Activated naive CD8-positive, alpha-beta T cell (primary cell): ENCODE measurements around the gene RNF222.
A peak's percentile ranks its signal among the peaks of the same experiment; 100 is the strongest.
"Not testable (repeated sequence)": the region's sequence is repeated elsewhere in the genome, so short reads cannot be mapped to it uniquely, and the experiment has no call there.

ENCODE experiments used
- H3K27ac Mint-ChIP-seq: one replicate; pipeline ENCODE4 v1.8.0; 2021; ENCODE audit warnings: mixed read lengths
- H3K27me3 Mint-ChIP-seq: one replicate; pipeline ENCODE4 v1.8.0; 2021; ENCODE audit warnings: mixed read lengths
- H3K36me3 Mint-ChIP-seq: one replicate; pipeline ENCODE4 v1.8.0; 2021; ENCODE audit warnings: mixed read lengths
- H3K4me1 Mint-ChIP-seq: one replicate; pipeline ENCODE4 v1.8.0; 2021; ENCODE audit warnings: low read depth, mixed read lengths
- H3K4me3 Mint-ChIP-seq: one replicate; pipeline ENCODE4 v1.8.0; 2021; ENCODE audit warnings: mild to moderate bottlenecking, mixed read lengths
- H3K9me3 Mint-ChIP-seq: one replicate; pipeline ENCODE4 v1.8.0; 2021; ENCODE audit warnings: low read depth, mixed read lengths

RNF222 gene

DNA sequence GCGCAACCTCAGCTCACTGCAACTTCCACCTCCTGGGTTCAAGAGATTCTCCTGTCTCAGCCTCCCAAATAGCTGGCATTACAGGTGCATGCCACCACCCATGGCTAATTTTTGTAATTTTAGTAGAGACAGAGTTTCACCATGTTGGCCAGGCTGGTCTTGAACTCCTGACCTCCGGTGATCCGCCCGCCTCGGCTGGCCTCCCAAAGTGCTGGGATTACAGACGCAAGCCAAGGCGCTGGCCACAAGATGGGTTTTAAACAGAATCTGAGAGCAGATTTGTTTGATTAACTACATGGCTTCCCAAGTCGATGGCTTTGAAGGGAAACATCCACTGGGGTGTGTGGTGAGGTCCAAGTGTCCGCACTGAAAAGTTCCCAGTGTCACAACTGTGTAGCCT is 3.1 kb downstream of the RNF222 start:
- not testable (repeated sequence) for H3K9me3 Mint-ChIP-seq, H3K27me3 Mint-ChIP-seq, H3K36me3 Mint-ChIP-seq, H3K27ac Mint-ChIP-seq, H3K4me3 Mint-ChIP-seq
- peaks cover 11% of the 10 kb centered on the region for H3K4me1 Mint-ChIP-seq

GRCh38 chr17:8393470-8394231 is 4.0 kb downstream of the RNF222 start:
- H3K4me3 Mint-ChIP-seq, result peak overlapping the region; percentile 32
- no peaks in the 10 kb centered on the region for H3K36me3 Mint-ChIP-seq
- H3K9me3 Mint-ChIP-seq, result no peaks in the 10 kb centered on the region
- peaks cover 7% of the 10 kb centered on the region for H3K27me3 Mint-ChIP-seq
- H3K27ac Mint-ChIP-seq, result peak overlapping the region; percentile 80
- H3K4me1 Mint-ChIP-seq, result peaks cover 11% of the 10 kb centered on the region

DNA sequence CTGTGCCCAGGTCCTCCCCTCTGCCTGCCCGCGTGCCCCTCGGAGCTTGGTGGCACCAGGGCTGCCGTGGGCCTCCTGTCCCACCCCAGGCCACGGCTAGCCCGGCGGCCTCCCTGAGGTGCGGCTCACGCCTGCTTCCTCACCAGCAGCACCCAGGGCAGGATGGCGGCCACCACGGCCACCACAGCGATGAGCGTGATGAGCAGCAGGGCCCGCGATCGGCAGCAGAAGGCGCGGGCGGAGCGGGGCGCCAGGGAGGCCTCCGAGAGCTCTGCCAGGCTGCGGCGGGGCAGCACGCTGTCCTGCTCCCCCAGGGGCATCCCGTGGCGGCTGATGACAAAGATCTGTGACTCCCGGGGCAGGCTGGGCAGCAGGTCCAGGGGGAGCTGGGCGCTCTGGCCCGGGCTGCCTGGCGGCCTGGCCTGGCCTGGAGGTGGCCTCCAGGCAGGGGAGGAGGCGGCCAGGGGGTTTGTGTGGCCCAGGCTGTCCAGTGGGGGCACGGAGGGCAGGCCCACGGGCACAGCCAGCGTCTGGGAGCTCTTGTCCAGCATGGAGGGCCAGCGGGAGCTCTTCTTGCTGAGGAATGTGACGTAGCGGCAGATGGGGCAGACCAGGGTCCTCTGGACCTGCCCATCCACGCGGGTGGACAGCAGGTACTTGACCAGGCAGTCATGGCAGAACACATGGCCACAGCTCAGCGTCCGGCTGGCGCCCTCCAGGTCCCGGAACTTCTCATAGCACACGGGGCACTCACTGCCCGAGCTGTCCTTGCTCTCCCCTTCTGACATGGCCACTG is 4.8 kb downstream of the RNF222 start:
- Mint-ChIP-seq H3K27me3 (peaks cover 2% of the 10 kb centered on the region), H3K9me3 (no peaks in the 10 kb centered on the region), H3K4me3 (no peak overlapping the region), H3K4me1 (peaks cover 11% of the 10 kb centered on the region), H3K27ac (no peak overlapping the region), H3K36me3 (no peaks in the 10 kb centered on the region)

DNA sequence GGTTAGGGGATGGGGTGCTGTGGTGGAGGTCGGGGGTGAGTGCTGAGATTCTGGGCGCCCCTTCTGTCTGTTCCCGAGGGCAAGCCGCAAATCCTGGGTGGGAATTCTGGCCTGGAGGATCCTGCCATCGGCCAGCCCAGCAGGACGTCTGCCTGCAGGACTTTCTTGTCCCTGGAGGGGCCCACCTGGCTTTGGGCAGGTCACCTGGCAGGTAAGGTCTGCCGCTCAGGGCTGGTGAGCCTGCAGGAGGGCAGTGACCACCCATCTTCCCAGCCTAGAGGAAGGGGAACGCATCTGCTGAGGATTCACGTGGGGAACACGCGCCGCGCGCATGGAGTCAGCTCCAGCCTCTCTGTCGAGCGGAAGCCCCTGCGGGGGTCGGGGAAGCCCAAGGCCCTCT is 5.4 kb downstream of the RNF222 start:
- H3K4me3 Mint-ChIP-seq, result no peak overlapping the region
- no peaks in the 10 kb centered on the region for H3K9me3 Mint-ChIP-seq
- H3K27me3 Mint-ChIP-seq, result peaks cover 2% of the 10 kb centered on the region
- H3K36me3 Mint-ChIP-seq, result no peaks in the 10 kb centered on the region
- peaks cover 11% of the 10 kb centered on the region for H3K4me1 Mint-ChIP-seq
- H3K27ac Mint-ChIP-seq, result no peak overlapping the region

DNA sequence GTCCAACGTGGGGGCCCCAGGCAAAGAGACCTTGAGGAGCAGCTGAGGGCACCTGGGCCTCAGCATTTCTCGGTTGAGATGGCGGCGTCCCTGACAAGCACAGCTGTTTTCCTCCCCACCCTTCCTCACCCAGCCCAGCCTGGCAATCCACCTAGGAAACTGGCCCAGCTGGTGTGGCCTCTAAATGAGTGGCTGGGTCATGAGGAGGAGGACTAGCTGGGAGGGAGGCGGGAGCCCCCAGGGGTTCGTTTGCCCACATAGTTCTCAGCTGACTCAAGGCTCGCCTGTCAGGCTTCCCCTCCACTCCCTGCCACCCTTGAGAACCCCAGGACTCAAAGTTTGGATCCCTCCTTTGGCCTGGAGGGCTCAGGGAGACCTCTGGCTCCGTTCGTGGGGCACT is 5.9 kb downstream of the RNF222 start:
- Mint-ChIP-seq H3K27ac (no peak overlapping the region), H3K27me3 (peaks cover 2% of the 10 kb centered on the region), H3K9me3 (no peaks in the 10 kb centered on the region), H3K4me1 (peaks cover 13% of the 10 kb centered on the region), H3K36me3 (peaks cover under 1% of the 10 kb centered on the region), H3K4me3 (no peak overlapping the region)

DNA sequence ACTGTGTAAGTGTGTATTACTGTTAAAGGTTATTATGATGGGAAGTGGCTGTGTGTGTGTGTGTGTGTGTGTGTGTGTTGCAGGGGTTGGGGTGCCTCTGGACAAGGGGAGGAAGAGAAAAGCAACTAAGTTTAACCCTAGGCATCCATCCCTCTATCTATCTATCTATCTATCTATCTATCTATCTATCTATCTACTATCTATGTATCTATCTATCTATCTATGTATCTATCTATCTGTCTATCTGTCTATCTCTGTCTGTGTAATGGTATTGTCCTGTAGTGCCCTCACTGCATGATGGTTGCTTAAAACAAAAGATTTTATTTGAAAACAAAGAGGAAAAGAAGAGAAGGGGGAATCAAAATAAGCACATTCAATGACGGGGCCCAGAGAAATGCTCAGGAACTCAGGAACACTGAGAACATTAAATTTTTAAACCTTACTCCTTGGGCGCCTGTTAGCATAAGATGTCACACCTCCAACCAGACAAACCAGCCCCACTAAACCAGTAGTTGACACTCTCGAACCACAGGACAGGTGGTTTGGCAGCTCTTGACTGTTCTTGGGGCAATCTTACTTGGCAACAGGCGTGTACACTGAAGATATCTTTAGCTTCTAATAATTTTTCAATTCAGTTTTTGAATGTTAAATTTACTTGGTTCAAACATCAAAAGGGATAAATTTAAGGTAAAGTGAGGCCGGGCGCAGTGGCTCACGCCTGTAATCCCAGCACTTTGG is 9.5 kb downstream of the RNF222 start:
- Mint-ChIP-seq H3K4me1 (peaks cover 16% of the 10 kb centered on the region), H3K27ac (no peak overlapping the region), H3K4me3 (no peak overlapping the region), H3K27me3 (no peaks in the 10 kb centered on the region), H3K9me3 (no peaks in the 10 kb centered on the region), H3K36me3 (peaks cover 2% of the 10 kb centered on the region)

DNA sequence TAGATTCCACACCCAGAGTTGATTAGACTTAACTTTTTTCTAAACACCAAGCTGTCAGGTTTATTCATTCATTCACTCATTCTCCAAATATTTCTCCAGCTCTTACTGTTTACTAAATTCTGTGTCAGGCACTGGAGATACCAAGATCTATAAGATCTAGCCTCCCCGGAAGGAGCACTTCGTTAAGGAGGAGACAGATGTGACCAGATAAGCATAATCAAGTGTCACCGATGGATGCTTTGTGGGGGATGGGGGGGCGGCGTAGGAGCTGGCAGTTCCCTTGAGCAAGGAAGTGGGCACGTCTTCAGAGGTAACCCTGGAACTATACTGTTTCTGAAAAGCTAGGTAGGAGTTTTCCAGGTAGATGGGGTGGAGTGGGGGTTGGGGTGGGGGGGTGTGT is 10.8 kb downstream of the RNF222 start:
- Mint-ChIP-seq H3K9me3 (no peaks in the 10 kb centered on the region), H3K4me1 (peaks cover 22% of the 10 kb centered on the region), H3K4me3 (no peak overlapping the region), H3K36me3 (peaks cover 11% of the 10 kb centered on the region), H3K27me3 (no peaks in the 10 kb centered on the region), H3K27ac (no peak overlapping the region)

- Mint-ChIP-seq H3K36me3 (peaks cover 16% of the 10 kb centered on the region), H3K4me3 (peak overlapping the region; percentile 99), H3K9me3 (no peaks in the 10 kb centered on the region), H3K27me3 (no peaks in the 10 kb centered on the region), H3K4me1 (peaks cover 37% of the 10 kb centered on the region), H3K27ac (peak overlapping the region; percentile 82)
Measured at GRCh38 chr17:8384801-8385378, 12.7 kb downstream of the RNF222 start.

GRCh38 chr17:8383143-8383822 is 14.3 kb downstream of the RNF222 start, which contains the start of gene RPL26:
TSS of gene RPL26 (minus strand) at chr17:8383193. CDS start at chr17:8382310, 883 bp downstream.
- Mint-ChIP-seq H3K4me1 (peaks cover 52% of the 10 kb centered on the region), H3K27me3 (no peaks in the 10 kb centered on the region), H3K9me3 (no peaks in the 10 kb centered on the region), H3K36me3 (peaks cover 24% of the 10 kb centered on the region), H3K4me3 (peak within 1 kb of the TSS; percentile 99), H3K27ac (peak within 1 kb of the TSS; percentile 99)

- Mint-ChIP-seq H3K27me3 (no peaks in the 10 kb centered on the region), H3K36me3 (peaks cover 24% of the 10 kb centered on the region), H3K27ac (peak overlapping the region; percentile 99), H3K4me1 (peaks cover 53% of the 10 kb centered on the region), H3K4me3 (peak overlapping the region; percentile 99), H3K9me3 (no peaks in the 10 kb centered on the region)
Measured at GRCh38 chr17:8382880-8383142, 14.8 kb downstream of the RNF222 start.

- H3K9me3 Mint-ChIP-seq, result no peaks in the 10 kb centered on the region
- peaks cover 24% of the 10 kb centered on the region for H3K36me3 Mint-ChIP-seq
- H3K27me3 Mint-ChIP-seq, result no peaks in the 10 kb centered on the region
- H3K4me1 Mint-ChIP-seq, result peaks cover 59% of the 10 kb centered on the region
- peak overlapping the region; percentile 99 for H3K27ac Mint-ChIP-seq
- H3K4me3 Mint-ChIP-seq, result peak overlapping the region; percentile 99
Measured at GRCh38 chr17:8382052-8382879, 15.4 kb downstream of the RNF222 start.

DNA sequence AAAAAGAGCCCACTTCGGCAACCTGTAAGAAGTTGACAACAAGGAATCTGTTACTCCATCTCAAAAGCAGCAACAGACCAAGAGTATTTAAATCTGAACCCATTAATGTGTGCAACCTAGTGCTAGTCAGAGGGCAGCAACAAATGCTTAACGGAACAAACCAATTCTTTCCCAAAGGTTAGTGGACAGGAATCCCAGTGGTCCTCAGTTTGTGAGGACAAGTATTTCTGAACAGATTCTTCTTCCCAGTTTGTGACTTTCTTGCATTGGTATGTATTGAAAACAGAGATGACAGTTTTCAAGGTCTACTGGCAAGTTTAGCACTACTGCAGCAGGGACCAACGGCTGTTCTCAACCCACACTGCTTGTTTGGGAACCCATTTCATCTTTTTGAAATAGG is 17.6 kb downstream of the RNF222 start:
- H3K27ac Mint-ChIP-seq, result peak overlapping the region; percentile 87
- H3K36me3 Mint-ChIP-seq, result peaks cover 28% of the 10 kb centered on the region
- peak overlapping the region; percentile 99 for H3K4me3 Mint-ChIP-seq
- H3K9me3 Mint-ChIP-seq, result no peaks in the 10 kb centered on the region
- H3K27me3 Mint-ChIP-seq, result no peaks in the 10 kb centered on the region
- peaks cover 66% of the 10 kb centered on the region for H3K4me1 Mint-ChIP-seq

DNA sequence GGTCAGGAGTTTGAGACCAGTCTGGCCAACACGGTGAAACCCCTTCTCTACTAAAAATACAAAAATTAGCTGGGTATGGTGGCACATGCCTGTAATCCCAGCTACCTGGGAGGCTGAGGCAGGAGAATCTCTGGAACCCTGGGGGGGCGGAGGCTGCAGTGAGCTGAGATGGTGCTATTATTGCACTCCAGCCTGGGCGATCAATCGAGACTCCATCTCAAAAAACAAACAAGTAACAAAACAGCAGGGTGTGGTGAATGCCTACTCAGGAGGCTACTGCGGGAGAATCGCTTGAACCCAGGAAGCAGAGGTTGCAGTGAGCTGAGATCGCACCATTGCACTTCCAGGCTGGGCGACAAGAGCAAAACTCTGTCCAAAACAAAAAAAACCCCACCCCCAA is 19.5 kb downstream of the RNF222 start:
- H3K27me3 Mint-ChIP-seq, H3K9me3 Mint-ChIP-seq: not testable (repeated sequence)
- Mint-ChIP-seq H3K4me1 (peaks cover 60% of the 10 kb centered on the region), H3K27ac (peak overlapping the region; percentile 88), H3K4me3 (peak overlapping the region; percentile 99), H3K36me3 (peaks cover 28% of the 10 kb centered on the region)

- peak overlapping the region; percentile 88 for H3K27ac Mint-ChIP-seq
- no peaks in the 10 kb centered on the region for H3K9me3 Mint-ChIP-seq
- peaks cover 57% of the 10 kb centered on the region for H3K4me1 Mint-ChIP-seq
- H3K36me3 Mint-ChIP-seq, result peaks cover 23% of the 10 kb centered on the region
- H3K4me3 Mint-ChIP-seq, result peak overlapping the region; percentile 99
- no peaks in the 10 kb centered on the region for H3K27me3 Mint-ChIP-seq
Measured at GRCh38 chr17:8377422-8377821, 20.2 kb downstream of the RNF222 start.
